Thyroid gland (tissue), 4 donors: ENCODE results near the gene SLC23A2.

ENCODE experiments used
- CTCF ChIP-seq, 6 experiments: fragments of 200-600 bp in 3 of 6; fragments of 450-650 bp in 3 of 6; sonication (generic) in 3 of 6; IDR thresholded peaks; one replicate each; pipeline ENCODE4 v1.5.1; 2016 to 2019; ENCODE audit warnings: antibody characterized with exemption in 6 of 6, mild to moderate bottlenecking in 2 of 6, inconsistent platforms in 1 of 6, moderate library complexity in 1 of 6
- POLR2A ChIP-seq, 2 donors: fragments of 450-650 bp; IDR thresholded peaks; one replicate each; pipeline ENCODE4 v1.6.1; 2017; ENCODE audit warnings: antibody characterized with exemption in 2 of 2, mild to moderate bottlenecking in 2 of 2, moderate library complexity in 1 of 2

- TF ChIP-seq CTCF (IDR thresholded peaks at IDR 0.05), result no peak
- TF ChIP-seq POLR2A (IDR thresholded peaks at IDR 0.05), result no peak
These were observed 64.9 kb downstream of the SLC23A2 start for GRCh38 chr20:4936392-4936850.
